CD4-positive, alpha-beta T cell treated with Interleukin-6 at 100 ng/mL for 8 hours (primary cell): Measurements from ENCODE around the gene PEDS1.
"Not testable (repeated sequence)": the region's sequence is repeated elsewhere in the genome, so short reads cannot be mapped to it uniquely, and the experiment has no call there.

Experiments used
- DNase-seq: peaks from one replicate; pipeline ENCODE4 v3.0.0-alpha.2; 2020; ENCODE audit warnings: mixed read lengths, low spot score

PEDS1 gene

GRCh38 chr20:50113420-50114224 is 39.9 kb downstream of the PEDS1 start:
- no peak for DNase-seq

- DNase-seq: peak; percentile 88
Measured at GRCh38 chr20:50112512-50113419, 40.8 kb downstream of the PEDS1 start, which contains the start of gene UBE2V1. Gene UBE2V1 (minus strand): TSS chr20:50113150. CDS start chr20:50113128, 22 bp downstream.

- DNase-seq: no peak
Measured at GRCh38 chr20:50111829-50112495, 41.6 kb downstream of the PEDS1 start.

- DNase-seq: no peak
Measured at GRCh38 chr20:50111120-50111828, 42.2 kb downstream of the PEDS1 start.

- peak; percentile 45 for DNase-seq
Measured at GRCh38 chr20:50110141-50111047, 43.1 kb downstream of the PEDS1 start.

GRCh38 chr20:50108556-50109235 is 44.8 kb downstream of the PEDS1 start:
- DNase-seq: no peak

- no peak for DNase-seq
Measured at GRCh38 chr20:50107796-50108331, 45.7 kb downstream of the PEDS1 start.

- DNase-seq: no peak
Measured at GRCh38 chr20:50107086-50107660, 46.4 kb downstream of the PEDS1 start.

- DNase-seq: not testable (repeated sequence)
Measured at GRCh38 chr20:50106669-50107068, 46.9 kb downstream of the PEDS1 start.
